Measurements from ENCODE around the gene ATPAF1. TPM values are rescaled to one million over a fixed set of nuclear protein-coding genes. Genes with fewer than 3 reads are reported as not detected.

The ATPAF1 gene
- total RNA-seq, 1 donor from 2014 or later, result 67.8 TPM

DNA sequence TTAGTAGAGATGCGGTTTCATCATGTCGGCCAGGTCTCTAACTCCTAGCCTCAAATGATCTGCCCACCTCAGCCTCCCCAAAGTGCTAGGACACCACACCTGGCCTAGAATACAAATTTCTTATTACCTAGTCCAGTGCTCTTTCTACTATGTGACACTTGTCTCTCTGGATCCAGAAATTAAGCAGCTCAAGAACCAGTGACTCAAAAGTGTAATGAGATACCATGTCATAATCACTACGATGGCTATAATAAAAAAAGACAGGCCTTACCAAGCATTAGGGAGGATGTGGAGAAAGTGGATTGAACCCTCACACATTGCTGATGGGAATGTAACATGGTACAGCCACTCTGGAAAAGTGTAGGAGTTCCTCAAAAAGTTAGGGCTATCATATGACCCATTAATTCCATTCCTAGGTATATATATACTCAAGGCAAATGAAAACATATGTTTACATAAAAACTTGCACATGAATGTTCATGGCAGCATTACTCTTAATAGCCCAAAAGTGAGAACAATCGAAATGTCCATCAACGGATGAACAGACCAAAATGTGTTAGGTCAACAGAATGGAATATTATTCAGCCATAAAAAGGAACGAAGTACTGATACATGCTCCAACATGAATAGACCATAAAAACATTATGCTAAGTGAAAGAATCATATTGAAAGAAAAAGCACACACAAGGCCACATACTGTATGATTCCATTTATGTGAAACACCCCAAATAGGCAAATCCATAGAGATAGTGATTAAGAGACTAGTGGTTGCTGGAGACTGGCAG is 11.8 kb upstream of the ATPAF1 start:
- no peak for DNase-seq (ENCODE audit: low read depth, low spot score)
- H3K36me3 Mint-ChIP-seq (ENCODE audit: low read depth), result peaks cover 13% of the 10 kb centered on the region
- peak overlapping the region; percentile 9 for H3K27ac Mint-ChIP-seq (ENCODE audit: unreplicated experiment)
- no peak overlapping the region for H3K4me3 Mint-ChIP-seq
- no peaks in the 10 kb centered on the region for H3K9me3 Mint-ChIP-seq
- no peaks in the 10 kb centered on the region for H3K27me3 Mint-ChIP-seq (ENCODE audit: low read depth)
- TF ChIP-seq, protein P1, sequence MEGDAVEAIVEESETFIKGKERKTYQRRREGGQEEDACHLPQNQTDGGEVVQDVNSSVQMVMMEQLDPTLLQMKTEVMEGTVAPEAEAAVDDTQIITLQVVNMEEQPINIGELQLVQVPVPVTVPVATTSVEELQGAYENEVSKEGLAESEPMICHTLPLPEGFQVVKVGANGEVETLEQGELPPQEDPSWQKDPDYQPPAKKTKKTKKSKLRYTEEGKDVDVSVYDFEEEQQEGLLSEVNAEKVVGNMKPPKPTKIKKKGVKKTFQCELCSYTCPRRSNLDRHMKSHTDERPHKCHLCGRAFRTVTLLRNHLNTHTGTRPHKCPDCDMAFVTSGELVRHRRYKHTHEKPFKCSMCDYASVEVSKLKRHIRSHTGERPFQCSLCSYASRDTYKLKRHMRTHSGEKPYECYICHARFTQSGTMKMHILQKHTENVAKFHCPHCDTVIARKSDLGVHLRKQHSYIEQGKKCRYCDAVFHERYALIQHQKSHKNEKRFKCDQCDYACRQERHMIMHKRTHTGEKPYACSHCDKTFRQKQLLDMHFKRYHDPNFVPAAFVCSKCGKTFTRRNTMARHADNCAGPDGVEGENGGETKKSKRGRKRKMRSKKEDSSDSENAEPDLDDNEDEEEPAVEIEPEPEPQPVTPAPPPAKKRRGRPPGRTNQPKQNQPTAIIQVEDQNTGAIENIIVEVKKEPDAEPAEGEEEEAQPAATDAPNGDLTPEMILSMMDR (conservative IDR thresholded peaks at IDR 0.05), result no peak
- peaks cover 15% of the 10 kb centered on the region for H3K4me1 Mint-ChIP-seq

DNA sequence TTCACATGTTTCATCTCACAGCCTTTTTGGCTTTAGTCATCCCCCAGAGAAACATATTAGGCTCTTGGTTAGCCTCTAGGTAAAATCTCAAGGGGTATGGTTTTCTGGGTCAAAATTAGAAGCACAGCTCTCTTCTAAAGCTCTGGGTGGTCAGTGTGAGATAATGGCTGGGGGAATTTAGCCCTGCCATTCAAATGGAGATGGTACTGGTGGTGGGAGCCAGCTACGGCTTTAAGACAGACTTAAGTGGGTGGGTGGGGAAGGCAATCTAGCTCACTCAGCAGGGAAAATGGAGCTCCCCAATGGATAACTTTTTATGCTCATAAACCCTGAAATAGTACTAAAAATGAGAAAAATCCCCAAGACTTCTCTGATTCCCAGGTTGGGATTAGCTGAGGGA is 9.2 kb upstream of the ATPAF1 start:
- Mint-ChIP-seq H3K36me3 (ENCODE audit: low read depth) (peaks cover 13% of the 10 kb centered on the region), H3K4me3 (no peak overlapping the region), H3K9me3 (no peaks in the 10 kb centered on the region), H3K4me1 (peaks cover 15% of the 10 kb centered on the region), H3K27ac (ENCODE audit: unreplicated experiment) (no peak overlapping the region), H3K27me3 (ENCODE audit: low read depth) (no peaks in the 10 kb centered on the region)
- DNase-seq (ENCODE audit: low read depth, low spot score), result no peak
- TF ChIP-seq, protein P1 (conservative IDR thresholded peaks at IDR 0.05), result no peak

DNA sequence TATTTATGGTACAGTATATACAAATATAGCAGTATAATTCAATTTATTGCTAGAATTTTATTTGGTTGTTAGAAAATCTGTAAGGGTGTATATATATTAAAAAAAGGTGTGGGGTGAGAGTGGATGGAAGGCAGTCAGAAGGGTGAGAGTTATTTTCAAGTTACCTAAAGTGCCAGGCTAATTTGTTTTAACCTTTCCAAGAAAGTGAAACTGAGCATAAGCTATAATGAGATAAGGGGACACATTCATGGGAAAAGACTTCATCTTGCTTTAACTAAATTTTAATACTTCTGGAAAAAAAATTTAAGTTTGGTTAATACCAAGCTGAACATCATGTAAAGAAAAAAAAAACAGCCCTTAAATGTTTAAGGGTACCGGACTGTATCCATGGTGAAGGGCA is 8.4 kb upstream of the ATPAF1 start:
- Mint-ChIP-seq H3K27ac (ENCODE audit: unreplicated experiment) (no peak overlapping the region), H3K27me3 (ENCODE audit: low read depth) (no peaks in the 10 kb centered on the region), H3K4me1 (peaks cover 7% of the 10 kb centered on the region), H3K9me3 (no peaks in the 10 kb centered on the region), H3K4me3 (no peak overlapping the region), H3K36me3 (ENCODE audit: low read depth) (peaks cover 13% of the 10 kb centered on the region)
- no peak for DNase-seq (ENCODE audit: low read depth, low spot score)
- TF ChIP-seq, protein P1 (conservative IDR thresholded peaks at IDR 0.05), result no peak

DNA sequence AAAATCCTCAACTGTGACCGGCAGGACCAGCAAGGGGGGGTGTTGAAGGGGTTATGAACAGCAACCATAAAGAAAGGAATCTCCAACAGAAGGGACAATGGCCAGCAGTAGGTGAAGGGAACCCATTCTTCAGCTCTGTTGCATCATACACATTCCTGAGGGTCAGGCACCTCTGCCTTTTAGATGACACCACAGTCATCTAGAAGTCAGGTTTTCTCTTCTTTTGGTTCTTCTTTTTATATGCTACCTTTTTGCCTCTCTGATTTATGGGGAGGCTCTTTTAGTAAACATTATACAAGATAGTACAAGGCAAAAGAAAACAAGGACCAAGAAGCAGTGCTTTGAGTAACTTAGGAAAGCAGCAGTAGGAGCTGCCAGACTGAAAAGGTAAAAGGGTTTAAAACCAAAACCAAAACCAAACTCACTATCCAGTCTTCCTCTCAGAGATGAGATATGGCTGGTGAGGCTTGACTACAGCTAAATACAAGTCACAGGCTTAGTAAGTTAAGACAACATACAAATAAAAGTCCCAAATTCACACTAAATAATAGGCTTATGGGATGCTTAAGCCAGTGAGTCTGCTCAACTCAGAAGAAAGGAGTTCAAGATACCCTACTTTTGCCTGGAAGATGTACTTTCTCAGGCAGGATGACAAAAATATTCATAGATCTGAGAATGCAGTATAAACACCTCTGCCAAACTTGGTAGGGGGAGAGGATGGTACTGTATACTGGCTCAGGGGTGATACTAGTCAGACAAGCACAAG is 7.6 kb upstream of the ATPAF1 start:
- H3K36me3 Mint-ChIP-seq (ENCODE audit: low read depth), result peaks cover 13% of the 10 kb centered on the region
- H3K27ac Mint-ChIP-seq (ENCODE audit: unreplicated experiment), result no peak overlapping the region
- H3K4me3 Mint-ChIP-seq, result no peak overlapping the region
- TF ChIP-seq, protein P1 (conservative IDR thresholded peaks at IDR 0.05), result no peak
- no peaks in the 10 kb centered on the region for H3K9me3 Mint-ChIP-seq
- H3K27me3 Mint-ChIP-seq (ENCODE audit: low read depth), result no peaks in the 10 kb centered on the region
- no peaks in the 10 kb centered on the region for H3K4me1 Mint-ChIP-seq
- no peak for DNase-seq (ENCODE audit: low read depth, low spot score)

DNA sequence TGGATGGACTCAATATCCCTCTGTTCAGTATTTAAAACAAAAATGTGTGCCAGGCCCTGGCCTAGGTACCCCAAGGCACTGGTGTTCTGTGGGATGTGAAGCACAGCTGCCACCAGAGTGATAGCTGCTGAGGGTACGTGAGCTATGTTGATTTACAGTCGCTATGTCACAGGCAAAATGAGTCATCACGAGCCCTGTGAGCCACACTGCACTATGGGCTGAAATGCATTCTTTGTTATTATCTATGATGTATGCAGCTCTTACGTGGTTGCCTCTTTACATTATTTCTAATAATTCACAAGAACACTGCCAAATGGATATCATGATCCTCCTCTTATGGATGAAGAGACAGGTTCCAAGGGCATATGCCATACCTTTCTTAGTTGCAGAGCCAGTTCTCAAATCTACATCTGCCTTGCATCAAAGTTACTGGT is 5.6 kb upstream of the ATPAF1 start:
- H3K27ac Mint-ChIP-seq (ENCODE audit: unreplicated experiment), result no peak overlapping the region
- H3K36me3 Mint-ChIP-seq (ENCODE audit: low read depth), result peaks cover under 1% of the 10 kb centered on the region
- no peak overlapping the region for H3K4me3 Mint-ChIP-seq

More for the DNA sequence above, 5.6 kb upstream of the ATPAF1 start:
- H3K4me1 Mint-ChIP-seq, result no peaks in the 10 kb centered on the region
- H3K9me3 Mint-ChIP-seq, result no peaks in the 10 kb centered on the region
- H3K27me3 Mint-ChIP-seq (ENCODE audit: low read depth), result no peaks in the 10 kb centered on the region
- no peak for DNase-seq (ENCODE audit: low read depth, low spot score)
- TF ChIP-seq, protein P1 (conservative IDR thresholded peaks at IDR 0.05), result no peak
